Adrenal gland (tissue), 5 donors: ENCODE measurements around the gene KIF25.

Experiments used
- CTCF ChIP-seq, 6 experiments: fragments of 450-650 bp in 4 of 6; fragments of 200-600 bp in 2 of 6; sonication (generic) in 1 of 6; IDR thresholded peaks; 1 replicate in 5 of 6; 2 replicates in 1 of 6; pipeline versions ENCODE4 v1.5.1 to v1.8.0; 2016 to 2021; ENCODE audit warnings: antibody characterized with exemption in 6 of 6, mild to moderate bottlenecking in 2 of 6, moderate library complexity in 1 of 6
- POLR2A ChIP-seq, 2 donors: fragments of 450-650 bp; IDR thresholded peaks; one replicate each; pipeline ENCODE4 v1.6.1; 2017; ENCODE audit warnings: antibody characterized with exemption in 2 of 2, mild to moderate bottlenecking in 2 of 2, moderate library complexity in 1 of 2
- donor health status: DM: no; HTN: no; CAD: no.

- TF ChIP-seq CTCF (IDR thresholded peaks at IDR 0.05) (no peak), POLR2A (IDR thresholded peaks at IDR 0.05) (no peak)
These were observed 81.5 kb downstream of the KIF25 start, which contains the start of gene FRMD1 for GRCh38 chr6:168078943-168079405.
